Effector memory CD4-positive, alpha-beta T cell (primary cell): Measurements from ENCODE around the gene RNPS1.

Experiments used
- DNase-seq, 3 donors: peaks; one replicate each; pipeline ENCODE4 v3.0.0-alpha.2; 2020
- H3K27ac ChIP-seq: 2 replicates; pipeline ENCODE4 v1.7.0; 2013; ENCODE audit warnings: mild to moderate bottlenecking, low read length, moderate library complexity; ENCODE audit not compliant: insufficient read depth, poor library complexity, severe bottlenecking
- H3K27me3 ChIP-seq: replicated peaks from 2 replicates; pipeline ENCODE4 v1.7.0; 2013; ENCODE audit warnings: mild to moderate bottlenecking, low read length; ENCODE audit not compliant: insufficient read depth, control insufficient read depth, poor library complexity, severe bottlenecking
- H3K36me3 ChIP-seq: 2 replicates; pipeline ENCODE4 v1.7.0; 2013; ENCODE audit warnings: mild to moderate bottlenecking, low read length, moderate library complexity; ENCODE audit not compliant: control insufficient read depth, insufficient read depth
- H3K4me1 ChIP-seq: 2 replicates; pipeline ENCODE4 v1.7.0; 2013; ENCODE audit warnings: low read length, mild to moderate bottlenecking; ENCODE audit not compliant: control insufficient read depth, insufficient read depth, poor library complexity, severe bottlenecking
- H3K4me3 ChIP-seq: 2 replicates; pipeline ENCODE4 v1.7.0; 2013; ENCODE audit warnings: low read length, low read depth, mild to moderate bottlenecking; ENCODE audit not compliant: insufficient read depth, poor library complexity, severe bottlenecking
- H3K9me3 ChIP-seq: 2 replicates; pipeline ENCODE4 v1.7.0; 2013; ENCODE audit warnings: mild to moderate bottlenecking, low read length, moderate library complexity; ENCODE audit not compliant: control insufficient read depth

Gene RNPS1

DNA sequence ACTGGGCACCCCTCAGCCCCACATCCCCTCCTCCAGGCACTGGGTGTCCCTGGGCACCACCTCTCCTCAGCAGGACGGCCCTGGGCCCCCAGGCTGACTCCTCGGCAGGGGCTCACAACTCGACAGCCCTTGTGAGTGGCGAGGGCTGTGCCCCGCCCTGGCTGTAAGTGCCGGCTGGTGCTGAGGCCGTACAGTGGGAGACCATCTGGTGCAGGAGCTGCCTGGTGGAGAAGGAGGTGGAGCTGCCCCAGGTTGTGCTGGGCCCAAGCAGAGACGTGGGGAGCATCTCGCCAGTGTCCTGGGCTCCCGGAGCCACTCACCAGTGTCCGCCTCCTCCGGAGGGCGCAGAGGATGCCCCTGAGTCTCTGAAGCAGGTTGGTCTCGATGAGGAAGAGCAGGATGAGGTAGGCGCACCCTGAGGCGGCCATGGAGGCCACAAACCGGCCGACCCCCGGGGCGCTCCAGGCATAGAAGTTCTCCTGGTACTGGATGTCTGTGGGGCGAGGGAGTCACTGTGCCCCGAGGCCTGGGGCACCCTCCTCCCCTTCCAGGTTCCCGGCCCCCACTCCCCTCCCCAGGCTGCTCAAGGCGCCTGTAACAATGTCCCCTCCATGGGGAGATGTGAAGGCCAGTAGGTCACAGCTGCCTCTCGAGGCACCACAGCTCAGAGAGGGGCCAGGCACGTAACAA, 15.1 kb upstream of the RNPS1 start:
- H3K36me3 ChIP-seq: no peaks in the 10 kb centered on the region
- no peak overlapping the region for H3K4me3 ChIP-seq
- H3K27me3 ChIP-seq: no peaks in the 10 kb centered on the region
- no peaks in the 10 kb centered on the region for H3K9me3 ChIP-seq
- no peak for DNase-seq
- H3K27ac ChIP-seq: no peak overlapping the region
- no peaks in the 10 kb centered on the region for H3K4me1 ChIP-seq

DNA sequence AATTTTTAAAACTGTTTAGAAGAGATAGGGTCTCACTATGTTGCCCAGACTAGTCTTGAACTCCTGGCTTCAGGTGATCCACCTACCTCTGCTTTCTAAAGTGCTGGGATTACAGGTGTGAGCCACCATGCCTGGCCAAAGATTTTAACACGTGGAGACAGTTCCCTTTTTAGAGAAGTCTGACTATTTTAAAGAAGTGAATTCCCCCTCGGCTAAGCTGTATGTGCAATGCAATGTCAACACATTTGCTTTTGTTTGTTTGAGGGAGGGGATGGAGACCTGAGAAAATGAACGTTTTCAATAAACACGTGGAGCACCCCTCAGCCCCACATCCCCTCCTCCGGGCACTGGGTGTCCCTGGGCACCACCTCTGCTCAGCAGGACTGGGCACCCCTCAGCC, 14.3 kb upstream of the RNPS1 start:
- Histone ChIP-seq H3K4me3 (no peak overlapping the region), H3K27me3 (no peaks in the 10 kb centered on the region), H3K9me3 (no peaks in the 10 kb centered on the region), H3K27ac (no peak overlapping the region), H3K4me1 (no peaks in the 10 kb centered on the region), H3K36me3 (no peaks in the 10 kb centered on the region)
- no peak for DNase-seq

DNA sequence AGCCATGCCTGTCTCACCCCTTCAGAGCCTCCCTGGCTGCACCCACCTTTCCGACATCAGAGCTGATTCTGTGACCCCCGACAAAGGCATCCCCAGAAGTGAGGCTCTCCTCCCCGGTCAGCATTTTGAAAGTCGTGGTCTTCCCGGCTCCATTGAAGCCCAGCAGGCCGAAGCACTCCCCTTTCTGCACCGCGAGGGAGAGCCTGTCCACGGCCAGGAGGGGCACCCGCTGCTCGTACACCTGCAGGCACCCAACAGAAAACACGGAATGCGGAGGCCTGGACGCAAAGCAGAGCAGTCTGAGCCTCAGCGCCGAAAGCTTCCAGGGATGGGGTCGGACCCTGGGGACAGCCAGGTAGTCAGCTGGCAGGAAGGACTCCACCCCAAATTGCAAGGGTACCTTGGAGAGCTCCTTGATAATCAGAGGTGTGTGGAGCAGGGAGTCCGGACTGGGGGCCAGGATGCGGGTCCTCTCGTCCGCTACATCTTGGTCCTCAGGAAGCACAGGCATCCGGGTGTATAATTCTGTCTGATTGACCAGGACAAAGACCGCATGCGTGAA, 13.1 kb upstream of the RNPS1 start:
- Histone ChIP-seq H3K27ac (no peak overlapping the region), H3K27me3 (no peaks in the 10 kb centered on the region), H3K4me3 (no peak overlapping the region), H3K36me3 (no peaks in the 10 kb centered on the region), H3K9me3 (no peaks in the 10 kb centered on the region), H3K4me1 (no peaks in the 10 kb centered on the region)
- no peak for DNase-seq

DNA sequence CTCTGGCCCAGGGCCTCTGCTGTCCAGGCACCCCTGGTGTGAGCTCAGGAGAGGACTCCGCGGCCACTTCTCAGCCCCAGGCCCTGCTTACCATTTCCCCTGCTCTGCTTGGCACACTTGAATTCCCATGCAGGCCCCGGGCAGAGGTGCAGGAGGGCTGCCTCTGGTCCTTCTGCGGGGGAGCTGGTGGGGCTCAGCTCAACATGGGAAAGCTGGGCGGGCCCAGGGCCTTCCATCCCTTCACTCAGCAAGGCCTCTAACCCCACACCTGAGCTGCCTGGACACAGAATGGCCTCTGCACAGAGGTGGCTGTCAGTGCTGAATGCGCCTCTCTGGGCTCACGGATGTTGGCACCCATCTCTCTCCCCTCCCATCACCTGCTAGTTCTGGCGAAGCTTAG, 12.5 kb upstream of the RNPS1 start:
- H3K4me3 ChIP-seq: no peak overlapping the region
- DNase-seq: no peak
- no peaks in the 10 kb centered on the region for H3K9me3 ChIP-seq
- H3K27ac ChIP-seq: no peak overlapping the region
- no peaks in the 10 kb centered on the region for H3K27me3 ChIP-seq
- H3K4me1 ChIP-seq: no peaks in the 10 kb centered on the region
- H3K36me3 ChIP-seq: no peaks in the 10 kb centered on the region

DNA sequence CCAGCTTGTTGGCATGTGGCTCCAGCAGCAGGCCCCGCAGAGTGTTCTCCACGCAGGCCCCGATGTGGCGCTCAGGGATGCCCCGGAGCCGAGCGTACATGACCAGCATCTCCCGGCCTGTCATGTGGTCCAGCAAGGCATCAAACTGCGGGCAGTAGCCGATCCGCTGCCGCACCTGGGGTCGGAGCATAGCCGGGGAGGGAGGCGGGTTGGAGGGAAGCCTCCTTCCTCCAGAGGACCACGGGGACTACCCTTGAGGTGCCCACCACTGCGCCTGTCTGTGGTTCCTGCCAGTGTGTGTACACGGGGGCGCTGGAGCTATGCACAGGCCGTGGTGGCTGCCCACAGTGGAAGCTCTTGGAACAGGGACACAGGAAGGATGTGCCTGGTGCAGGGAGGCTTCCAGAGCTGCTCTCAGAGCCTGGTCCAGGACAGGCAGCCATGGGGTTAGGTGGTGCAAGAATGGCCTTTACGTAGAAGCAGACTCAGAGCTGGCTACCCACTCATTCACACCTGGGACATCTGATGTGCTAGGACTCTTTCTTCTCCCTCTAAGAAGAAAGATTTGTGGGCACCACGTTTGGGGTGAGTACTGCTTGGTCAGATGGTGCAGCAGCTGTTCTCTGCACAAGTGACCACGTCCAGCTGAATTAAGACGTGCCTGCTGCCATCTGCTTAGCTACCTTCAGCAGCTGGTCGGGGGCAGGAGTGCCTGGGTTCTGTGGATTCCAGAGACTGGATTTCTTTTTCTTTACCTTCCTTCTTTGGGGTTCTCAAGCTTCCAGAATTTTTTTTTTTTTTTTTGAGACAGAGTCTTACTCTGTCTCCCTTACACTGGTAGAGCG, 11.3 kb upstream of the RNPS1 start:
- no peak overlapping the region for H3K4me3 ChIP-seq
- H3K4me1 ChIP-seq: no peaks in the 10 kb centered on the region
- H3K36me3 ChIP-seq: no peaks in the 10 kb centered on the region
- no peak overlapping the region for H3K27ac ChIP-seq
- no peaks in the 10 kb centered on the region for H3K9me3 ChIP-seq
- no peaks in the 10 kb centered on the region for H3K27me3 ChIP-seq
- DNase-seq: no peak

DNA sequence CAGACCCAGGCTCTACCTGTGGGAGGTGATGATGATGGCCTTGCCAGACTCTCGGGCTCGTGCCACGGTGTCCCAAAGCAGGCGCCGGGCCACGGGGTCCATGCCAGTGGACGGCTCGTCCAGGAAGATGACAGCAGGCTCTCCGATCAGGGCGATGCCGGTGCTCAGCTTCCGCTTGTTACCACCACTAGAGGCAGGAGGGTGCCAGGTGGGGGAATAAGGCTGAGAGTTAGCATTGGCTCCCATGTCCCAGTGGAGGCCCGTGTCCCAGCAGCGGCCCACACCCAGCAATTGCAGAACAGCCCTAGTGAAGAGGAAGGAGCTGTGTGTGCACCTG, 10.3 kb upstream of the RNPS1 start:
- Histone ChIP-seq H3K4me3 (no peak overlapping the region), H3K4me1 (no peaks in the 10 kb centered on the region), H3K27me3 (no peaks in the 10 kb centered on the region), H3K27ac (no peak overlapping the region), H3K9me3 (no peaks in the 10 kb centered on the region), H3K36me3 (no peaks in the 10 kb centered on the region)
- DNase-seq: no peak

DNA sequence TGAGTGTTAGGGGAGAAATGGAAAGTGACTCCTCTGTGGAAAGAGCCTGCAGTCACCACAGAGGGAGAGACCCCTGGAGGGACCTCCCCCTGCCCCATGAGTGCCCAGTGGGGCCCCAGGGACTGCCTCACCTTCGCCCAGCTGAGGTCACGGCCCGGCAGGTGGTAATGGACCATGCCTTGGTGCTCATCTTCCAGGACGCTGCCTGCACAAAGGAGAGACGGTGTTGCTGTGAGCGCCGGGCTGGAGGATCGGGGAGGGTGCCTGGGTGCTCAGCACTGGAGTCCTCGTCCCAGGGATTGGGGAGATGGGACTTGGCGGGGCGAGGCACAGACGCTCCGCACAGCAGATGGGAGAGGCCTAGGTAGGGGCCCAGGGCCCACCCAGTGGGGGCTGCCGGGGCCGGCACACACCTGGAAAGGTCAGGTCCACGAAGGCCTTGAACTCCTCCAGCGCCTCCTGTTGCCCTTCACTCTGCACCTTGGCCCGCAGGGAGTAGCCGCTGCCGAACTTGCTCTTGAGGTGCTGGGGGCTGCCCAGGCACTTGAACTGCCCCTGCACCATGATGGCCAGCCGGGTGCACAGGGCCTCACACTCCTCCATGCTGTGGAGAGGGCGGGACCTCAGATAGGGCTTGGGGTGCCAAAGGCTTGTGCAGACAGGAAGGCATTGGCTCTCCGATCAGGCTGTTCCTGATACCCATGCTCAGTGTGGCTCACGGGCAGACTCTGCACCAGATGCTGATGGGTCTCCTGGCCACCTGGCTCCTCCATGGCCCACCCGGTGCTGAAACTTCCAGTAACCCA, 9.7 kb upstream of the RNPS1 start:
- no peaks in the 10 kb centered on the region for H3K4me1 ChIP-seq
- H3K27ac ChIP-seq: no peak overlapping the region
- no peaks in the 10 kb centered on the region for H3K27me3 ChIP-seq
- no peaks in the 10 kb centered on the region for H3K9me3 ChIP-seq
- DNase-seq: no peak
- no peaks in the 10 kb centered on the region for H3K36me3 ChIP-seq
- H3K4me3 ChIP-seq: no peak overlapping the region

DNA sequence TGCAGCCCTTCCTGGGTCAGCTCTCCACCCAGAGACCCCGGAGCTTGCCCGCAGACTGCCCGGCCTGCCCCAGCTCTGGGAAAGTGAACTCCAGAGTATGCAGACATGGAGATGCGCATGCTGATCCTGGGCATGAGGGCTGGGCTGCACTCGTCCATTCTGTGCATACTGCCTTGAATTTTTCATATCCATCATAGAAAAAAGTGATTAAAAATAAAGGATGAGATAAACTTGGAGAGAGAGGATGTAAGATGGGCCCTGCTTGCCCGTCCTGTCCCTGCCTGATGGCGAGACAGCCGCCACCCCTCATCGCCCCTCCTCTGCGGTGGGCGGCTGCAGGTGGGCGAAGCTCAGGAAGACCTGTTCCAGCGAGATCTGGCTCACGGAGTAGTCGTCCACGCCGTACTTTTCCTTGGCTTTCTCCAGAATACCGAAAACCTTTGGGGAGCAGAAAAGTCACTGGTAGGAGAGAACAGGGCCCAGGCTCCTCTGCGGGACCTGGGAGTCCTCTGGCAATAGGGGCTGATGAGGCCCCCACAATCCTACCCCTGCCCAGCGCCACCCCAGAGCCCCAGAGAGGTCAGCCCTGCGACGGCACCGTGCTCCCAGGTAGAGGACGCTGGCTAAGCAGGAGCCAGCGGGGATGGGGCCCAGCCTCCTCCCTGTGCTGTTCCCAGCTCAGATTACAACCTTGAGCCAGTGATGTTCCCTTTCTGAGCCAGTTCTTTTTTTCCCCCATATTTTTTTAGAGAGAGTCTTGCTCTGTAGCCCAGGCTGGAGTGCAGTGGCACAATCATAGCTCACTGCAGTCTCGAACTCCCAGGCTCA, 8.7 kb upstream of the RNPS1 start:
- Histone ChIP-seq H3K4me1 (no peaks in the 10 kb centered on the region), H3K4me3 (no peak overlapping the region), H3K27me3 (no peaks in the 10 kb centered on the region), H3K27ac (no peak overlapping the region), H3K36me3 (no peaks in the 10 kb centered on the region), H3K9me3 (no peaks in the 10 kb centered on the region)
- no peak for DNase-seq

DNA sequence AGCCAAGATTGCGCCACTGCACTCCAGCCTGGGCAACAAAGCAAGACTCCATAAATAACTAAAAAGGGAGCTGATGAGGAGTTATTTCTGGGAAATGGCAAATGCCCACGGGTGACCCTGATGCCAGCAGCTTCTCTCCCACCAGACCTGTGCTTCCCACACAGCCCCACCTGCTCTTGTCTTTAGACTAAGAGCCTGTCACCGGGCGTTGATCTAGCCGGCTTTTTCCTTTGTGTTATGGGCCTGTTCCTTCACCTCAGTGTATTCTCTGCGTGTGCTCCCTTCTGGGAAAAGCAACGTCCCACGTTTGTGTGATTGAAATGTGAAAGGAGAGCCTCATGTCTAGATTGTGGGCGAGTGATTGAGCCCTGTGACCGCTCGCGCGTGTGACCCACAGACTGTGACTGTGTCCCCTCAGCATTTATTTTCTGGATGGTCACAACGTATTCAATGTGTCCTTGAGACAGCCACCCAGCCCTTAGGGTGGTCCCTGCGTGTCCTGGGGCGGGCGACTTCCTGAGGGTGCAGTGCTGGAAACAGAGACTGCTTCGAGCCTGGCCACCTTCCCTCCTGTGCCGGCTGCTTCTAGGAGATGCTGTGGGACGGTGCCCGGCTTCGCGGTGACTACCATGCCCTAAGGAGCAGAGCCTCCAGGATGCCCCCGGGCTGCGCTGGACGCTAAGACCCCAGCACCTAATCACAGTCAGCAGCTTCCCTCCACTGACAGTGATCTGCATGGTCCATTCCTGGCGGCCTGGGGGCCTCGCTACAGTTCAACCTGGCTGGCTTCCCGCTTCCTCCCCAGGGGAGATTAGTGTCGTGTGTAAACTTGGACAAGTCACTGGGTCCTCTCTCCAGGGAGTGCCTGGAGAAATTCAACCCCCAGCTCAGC, 7.8 kb upstream of the RNPS1 start:
- Histone ChIP-seq H3K9me3 (no peaks in the 10 kb centered on the region), H3K27ac (no peak overlapping the region), H3K27me3 (no peaks in the 10 kb centered on the region), H3K4me3 (no peak overlapping the region), H3K36me3 (no peaks in the 10 kb centered on the region), H3K4me1 (no peaks in the 10 kb centered on the region)
- no peak for DNase-seq
